GM03348 (cell line): ENCODE measurements around the gene CACNA2D3.
"Not testable (repeated sequence)": the region's sequence is repeated elsewhere in the genome, so short reads cannot be mapped to it uniquely, and the experiment has no call there.

Source experiments
- DNase-seq: peaks from one replicate; pipeline ENCODE4 v3.0.0; 2012; ENCODE audit warnings: low spot score

The CACNA2D3 gene

GRCh38 chr3:54573858-54574257 is 451.5 kb downstream of the CACNA2D3 start:
- DNase-seq: no peak

DNA sequence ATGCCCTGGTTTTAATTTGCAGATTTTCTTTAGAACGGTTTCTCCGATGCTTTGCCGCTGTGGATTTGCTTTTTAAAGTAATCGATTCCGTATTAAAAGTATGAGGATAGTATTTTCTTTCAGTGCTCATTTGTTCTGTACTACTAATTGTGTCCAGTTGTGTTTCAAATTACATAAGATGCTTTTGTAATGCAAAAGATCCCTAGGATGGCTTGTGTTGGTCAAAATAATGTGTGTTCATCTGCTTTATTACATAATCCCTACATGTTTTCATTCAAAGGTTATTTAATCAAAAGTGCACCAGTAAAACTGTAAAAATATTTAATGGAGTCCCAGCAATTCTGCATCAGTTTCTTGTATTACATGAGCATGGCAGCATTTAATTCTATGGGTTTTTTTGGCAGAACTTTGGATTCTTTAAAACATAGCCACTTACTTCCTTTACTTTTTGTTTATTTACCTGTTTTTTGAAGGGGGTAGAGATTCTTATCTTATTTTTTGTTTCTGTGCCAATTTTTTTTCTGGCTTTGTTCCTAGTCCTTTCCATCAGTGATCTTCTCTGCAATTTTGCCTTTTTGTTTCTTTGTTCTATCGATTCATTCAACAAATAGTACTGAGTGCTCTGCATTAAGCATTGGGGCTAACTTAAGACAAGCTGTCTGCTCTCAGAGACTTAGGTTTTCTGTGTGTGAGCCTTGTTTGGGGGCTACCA is 452.7 kb downstream of the CACNA2D3 start:
- no peak for DNase-seq

DNA sequence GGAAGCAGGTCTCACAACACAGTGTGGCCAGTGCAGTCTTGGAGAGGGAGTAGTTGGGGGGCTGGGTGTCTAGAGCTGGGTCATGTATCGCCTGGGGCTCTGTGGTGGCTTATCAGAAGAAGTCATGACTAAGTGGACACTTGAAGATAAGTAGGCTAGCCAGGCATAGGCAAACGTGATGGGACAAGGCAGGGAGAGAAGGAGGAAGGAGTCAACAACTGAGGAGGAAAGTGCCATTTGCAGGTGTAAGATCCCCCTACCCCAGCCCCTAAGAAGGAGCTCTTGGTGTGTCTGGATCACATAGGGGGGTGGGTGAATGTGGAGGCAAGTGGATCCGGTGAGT is 453.2 kb downstream of the CACNA2D3 start:
- no peak for DNase-seq

GRCh38 chr3:54577313-54577712 is 455.0 kb downstream of the CACNA2D3 start:
- no peak for DNase-seq

GRCh38 chr3:54578417-54578816 is 456.1 kb downstream of the CACNA2D3 start:
- DNase-seq: no peak

DNA sequence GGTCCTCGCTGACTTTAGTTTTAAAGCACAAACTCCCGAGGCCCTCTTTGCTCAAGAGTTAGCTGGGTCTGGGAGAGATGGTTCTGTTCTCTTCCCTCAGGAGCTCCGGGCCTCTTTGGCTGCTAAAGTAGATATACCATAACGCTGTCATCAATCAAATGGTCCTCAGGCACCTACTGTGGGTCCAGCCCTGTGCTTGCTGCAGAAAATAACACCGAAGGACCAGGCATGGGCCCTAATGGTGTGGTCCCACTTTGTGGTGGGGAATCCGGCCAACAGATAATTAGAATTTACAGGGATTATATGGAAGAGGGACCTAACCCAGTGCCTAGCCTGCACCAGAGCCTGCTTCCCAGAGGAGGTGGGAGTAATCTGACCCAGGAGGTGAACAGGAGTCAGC is 458.1 kb downstream of the CACNA2D3 start:
- no peak for DNase-seq

DNA sequence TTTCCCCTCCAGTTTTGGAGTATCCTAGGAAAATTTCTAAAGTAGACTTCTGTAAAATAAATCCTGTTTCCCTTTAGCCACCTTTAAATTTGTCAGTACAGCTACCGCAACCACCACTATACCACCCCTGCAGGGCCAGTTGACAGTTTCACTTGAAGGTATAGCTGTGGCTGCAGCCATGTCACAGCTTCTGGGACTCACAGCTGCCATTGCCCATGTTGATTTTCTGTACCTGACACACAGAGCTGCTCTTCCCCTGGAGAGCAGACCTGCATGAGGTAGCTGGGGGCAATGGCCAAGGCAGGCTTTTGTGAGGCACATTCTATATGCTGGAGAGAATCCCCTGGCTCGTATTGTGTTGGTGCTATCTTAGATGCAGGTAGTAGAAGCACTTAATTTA is 460.1 kb downstream of the CACNA2D3 start:
- no peak for DNase-seq

DNA sequence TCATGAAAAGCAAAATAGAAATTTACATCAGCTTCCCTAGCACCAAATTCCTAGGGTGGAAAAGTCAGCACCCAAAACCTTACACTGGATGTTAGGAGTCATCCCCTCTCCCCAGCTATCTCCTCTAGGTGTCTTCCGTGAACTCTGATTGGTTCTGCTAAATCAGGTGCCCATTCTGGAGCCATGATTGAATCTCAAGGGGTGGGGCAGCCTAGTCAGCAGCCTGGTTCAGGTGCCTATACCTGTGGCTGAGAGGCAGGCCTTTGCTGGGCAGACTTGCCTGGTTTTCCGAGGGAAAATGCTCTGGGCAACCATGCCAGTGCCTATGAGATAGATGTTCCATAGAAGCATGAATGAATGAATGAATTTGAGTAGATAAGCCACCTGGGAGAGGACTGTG is 468.8 kb downstream of the CACNA2D3 start:
- DNase-seq: no peak

- DNase-seq: no peak
Measured at GRCh38 chr3:54593653-54594052, 471.3 kb downstream of the CACNA2D3 start.

GRCh38 chr3:54596087-54596486 is 473.7 kb downstream of the CACNA2D3 start:
- DNase-seq: no peak

- DNase-seq: no peak
Measured at GRCh38 chr3:54599716-54600115, 477.4 kb downstream of the CACNA2D3 start.

- DNase-seq: no peak
Measured at GRCh38 chr3:54600441-54601204, 478.3 kb downstream of the CACNA2D3 start.

GRCh38 chr3:54604495-54604894 is 482.1 kb downstream of the CACNA2D3 start:
- DNase-seq: no peak

GRCh38 chr3:54608041-54608440 is 485.7 kb downstream of the CACNA2D3 start:
- DNase-seq: no peak

DNA sequence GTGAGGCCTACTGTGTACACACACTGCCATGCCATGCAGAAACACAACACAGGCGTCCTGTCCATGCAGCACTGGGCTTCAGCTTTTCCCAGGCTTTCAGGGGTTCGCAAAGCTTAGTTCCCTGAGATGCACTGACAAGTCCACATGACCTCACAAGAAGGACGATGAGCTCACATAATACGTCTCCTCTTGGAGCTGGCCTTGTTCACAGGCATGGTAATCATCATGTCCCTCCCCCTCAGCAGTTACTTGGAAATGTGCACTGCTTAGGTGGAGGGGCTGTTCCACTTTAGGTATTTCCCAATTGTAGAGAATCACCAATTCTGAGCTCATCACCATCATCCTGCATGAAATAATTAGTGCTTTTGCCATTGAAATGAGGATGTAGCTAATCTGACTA is 496.7 kb downstream of the CACNA2D3 start:
- no peak for DNase-seq

GRCh38 chr3:54619531-54619930 is 497.2 kb downstream of the CACNA2D3 start:
- DNase-seq: no peak

DNA sequence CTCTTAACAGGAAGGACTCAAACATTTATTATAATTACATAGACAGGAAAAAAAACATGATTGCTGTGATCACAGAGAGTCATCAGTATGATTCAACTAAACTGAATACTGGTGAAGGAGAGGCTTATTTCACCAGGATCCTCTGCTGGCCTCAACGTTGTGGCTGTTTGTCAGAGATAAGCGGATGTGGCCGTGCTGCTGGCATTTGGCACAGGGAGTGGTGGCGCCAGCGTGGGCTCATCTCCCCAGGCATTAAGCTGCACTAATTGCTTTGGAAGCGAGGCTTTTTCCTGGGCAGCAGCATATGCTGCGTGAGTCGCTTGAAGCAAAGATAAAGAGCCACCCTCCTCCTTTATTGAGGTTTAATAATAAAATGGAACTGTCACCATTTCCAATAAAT is 498.8 kb downstream of the CACNA2D3 start:
- DNase-seq: no peak

- no peak for DNase-seq
Measured at GRCh38 chr3:54622678-54623077, 500.3 kb downstream of the CACNA2D3 start.

DNA sequence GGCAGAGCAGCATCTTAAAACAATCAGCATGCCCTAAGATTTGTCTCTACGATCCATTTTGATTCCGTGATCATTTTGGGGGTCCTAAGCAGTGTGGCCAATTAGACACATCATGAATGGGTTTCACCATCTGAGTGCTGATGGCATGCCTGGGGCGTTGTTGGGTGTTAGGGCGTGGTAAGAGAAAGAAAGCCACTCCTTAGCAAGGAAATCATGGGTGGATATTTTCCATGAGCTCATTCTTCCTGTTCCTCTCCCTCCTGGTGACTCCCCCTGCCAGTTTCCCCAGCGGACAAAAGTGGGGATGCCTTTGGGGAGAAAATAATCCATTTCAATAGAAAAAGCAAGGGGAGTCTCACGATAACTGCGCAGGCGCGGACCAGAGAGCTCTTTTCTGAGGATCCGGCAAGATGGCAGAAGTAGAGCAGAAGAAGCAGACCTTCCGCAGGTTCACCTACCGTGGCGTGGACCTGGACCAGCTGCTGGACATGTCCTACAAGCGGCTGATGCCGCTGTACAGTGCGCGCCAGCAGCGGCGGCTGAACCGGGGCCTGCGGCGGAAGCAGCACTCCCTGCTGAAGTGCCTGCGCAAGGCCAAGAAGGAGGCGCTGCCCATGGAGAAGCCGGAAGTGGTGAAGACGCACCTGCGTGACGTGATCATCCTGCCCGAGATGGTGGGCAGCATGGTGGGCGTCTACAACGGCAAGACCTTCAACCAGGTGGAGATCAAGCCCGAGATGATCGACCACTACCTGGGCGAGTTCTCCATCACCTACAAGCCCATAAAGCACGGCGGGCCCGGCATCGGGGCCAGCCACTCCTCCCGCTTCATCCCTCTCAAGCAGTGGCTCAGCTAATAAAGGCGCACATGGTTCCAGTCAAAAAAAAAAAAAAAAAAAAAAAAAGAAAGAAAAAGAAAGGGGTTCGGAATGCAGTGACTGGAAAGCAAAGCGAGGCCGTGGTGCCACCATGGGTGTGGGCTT is 503.7 kb downstream of the CACNA2D3 start:
- no peak for DNase-seq

- no peak for DNase-seq
Measured at GRCh38 chr3:54628888-54629441, 506.6 kb downstream of the CACNA2D3 start.

GRCh38 chr3:54630101-54630623 is 507.8 kb downstream of the CACNA2D3 start:
- DNase-seq: no peak

DNA sequence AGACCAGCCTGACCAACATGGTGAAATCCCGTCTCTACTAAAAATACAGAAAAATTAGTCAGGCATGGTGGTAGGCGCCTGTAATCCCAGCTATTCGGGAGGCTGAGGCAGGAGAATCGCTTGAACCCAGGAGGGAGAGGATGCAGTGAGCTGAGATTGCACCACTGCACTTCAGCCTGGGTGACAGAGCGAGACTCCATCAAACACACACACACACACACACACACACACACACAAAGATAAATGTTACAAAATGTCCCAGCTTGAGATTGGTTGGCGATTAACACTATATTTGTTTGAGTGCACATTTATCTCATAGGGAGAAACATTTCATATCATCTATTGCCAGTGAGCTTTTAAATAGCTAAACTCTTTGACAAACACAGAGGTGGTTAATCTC is 508.6 kb downstream of the CACNA2D3 start:
- not testable (repeated sequence) for DNase-seq
